HG02588 (cell line): ENCODE data around the gene OPCML.

Source experiments
- ATAC-seq: cut with Tn5 transposase; IDR thresholded peaks from one replicate; pipeline ENCODE4 v1.9.1; 2021; ENCODE audit warnings: mild to moderate bottlenecking, moderate library complexity; ENCODE audit not compliant: unreplicated experiment

Gene OPCML

GRCh38 chr11:132714859-132715440, 817.4 kb downstream of the OPCML start:
- no peak for ATAC-seq

- no peak for ATAC-seq
These were observed 819.8 kb downstream of the OPCML start for GRCh38 chr11:132712466-132712865.

GRCh38 chr11:132704781-132705375, 827.4 kb downstream of the OPCML start:
- no peak for ATAC-seq

DNA sequence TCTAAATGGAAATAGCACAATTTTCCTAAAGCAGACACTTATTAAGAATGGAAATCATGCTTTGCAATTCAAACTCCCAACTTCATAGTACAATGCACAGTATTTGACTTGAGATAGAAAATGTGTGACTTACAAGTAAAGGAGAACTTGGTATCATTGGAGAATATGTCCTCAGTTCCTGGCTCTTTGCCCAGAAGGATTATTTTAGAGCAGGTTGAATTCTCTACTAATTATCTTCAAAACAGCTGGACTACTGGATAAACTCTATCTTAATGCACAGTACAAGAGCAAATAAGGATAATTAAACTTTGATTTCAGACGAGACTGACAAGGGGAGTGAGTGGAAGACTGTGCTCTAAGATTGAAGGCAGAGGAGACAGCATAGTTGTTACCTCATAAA, 839.4 kb downstream of the OPCML start:
- no peak for ATAC-seq

DNA sequence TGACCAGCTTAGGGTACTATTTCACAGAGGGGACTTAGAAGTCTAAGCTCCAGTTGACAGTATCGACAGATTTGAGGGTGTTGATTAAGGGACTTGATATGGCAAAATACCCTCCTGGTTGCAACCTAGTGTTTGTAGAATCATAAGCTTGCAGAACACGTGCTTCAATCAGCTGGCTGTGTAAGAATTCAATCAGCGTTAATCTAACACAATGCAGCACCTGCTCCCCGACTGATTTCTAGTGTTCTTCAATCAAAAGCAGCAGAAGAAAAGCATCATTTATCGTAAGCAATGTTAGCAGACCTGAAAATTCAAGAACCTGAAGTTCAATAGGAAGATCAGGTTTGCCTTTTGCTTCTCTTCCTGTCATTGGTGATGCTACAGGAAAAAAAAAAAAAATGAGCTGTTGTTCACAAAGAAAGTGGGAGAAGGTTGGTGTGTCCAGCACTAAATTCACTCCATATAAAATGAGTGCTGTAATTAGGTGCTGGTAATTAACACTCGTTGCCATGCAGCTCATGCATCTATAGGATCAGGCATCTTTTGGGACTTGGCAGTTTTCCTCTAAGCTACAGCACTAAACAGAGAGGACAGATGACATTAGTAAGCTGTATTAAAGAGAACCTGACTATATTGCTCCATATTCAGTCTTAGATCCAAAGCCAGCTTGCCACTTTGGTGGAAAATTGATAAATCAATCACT, 840.3 kb downstream of the OPCML start:
- ATAC-seq = no peak

GRCh38 chr11:132686886-132687285, 845.4 kb downstream of the OPCML start:
- no peak for ATAC-seq

DNA sequence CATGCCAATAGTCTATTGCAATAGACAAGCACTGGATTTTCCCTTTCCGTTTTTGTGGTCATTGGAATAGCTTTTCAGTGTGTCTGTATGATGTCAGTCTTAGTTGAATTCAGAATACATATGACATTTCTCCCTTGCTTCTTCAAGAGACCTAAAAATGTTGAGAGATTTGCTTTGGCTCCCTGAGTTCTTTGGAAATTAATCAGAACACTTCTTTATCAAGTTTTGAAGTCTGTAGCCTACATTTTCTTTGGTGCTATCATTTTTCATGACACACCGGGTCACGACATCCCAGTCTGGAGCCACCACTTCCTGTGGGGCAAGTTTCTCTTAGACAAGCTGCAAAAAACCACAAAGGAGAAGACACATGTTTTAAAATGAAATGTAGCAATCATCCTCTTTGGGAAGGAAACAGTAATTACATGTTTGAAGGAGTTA, 847.1 kb downstream of the OPCML start:
- ATAC-seq = no peak

DNA sequence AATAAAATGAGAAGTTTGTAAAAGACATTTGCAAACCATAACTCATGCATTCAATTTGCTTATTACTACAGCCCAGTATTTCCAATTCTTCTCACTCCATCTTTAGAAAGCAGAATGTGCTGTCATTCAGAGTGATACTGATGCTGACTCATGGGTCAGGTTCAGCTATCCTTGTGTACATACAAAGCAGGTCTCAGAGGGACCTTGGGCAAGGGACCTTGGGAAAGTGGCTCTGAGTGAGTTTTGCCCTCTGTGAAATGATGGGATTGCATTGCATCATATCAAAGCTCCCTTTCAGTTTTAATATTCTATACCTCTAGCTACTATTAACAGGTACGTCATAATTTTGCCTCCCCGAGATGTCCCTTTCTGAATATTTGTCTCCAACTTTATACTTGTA, 848.7 kb downstream of the OPCML start:
- ATAC-seq = no peak

- no peak for ATAC-seq
These were observed 850.3 kb downstream of the OPCML start for GRCh38 chr11:132681971-132682370.

DNA sequence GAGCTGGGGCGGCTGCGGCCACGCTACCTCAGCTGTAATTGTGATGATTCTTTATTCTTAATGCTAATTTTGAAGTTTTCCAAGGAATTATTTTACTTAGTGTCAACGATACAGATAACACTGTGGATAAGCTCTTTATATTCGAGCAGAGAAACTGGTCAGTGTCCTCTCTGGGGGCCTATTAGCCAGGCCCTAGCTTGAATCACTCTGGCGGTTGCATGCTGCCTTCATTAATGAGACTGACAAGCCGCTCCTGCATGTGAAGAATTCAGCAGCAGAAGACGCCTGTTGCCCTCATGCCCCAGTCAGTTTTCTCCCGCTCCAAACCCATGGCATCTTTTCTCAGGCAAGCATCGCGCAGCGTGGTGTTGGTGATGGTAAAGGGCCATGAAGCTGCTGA, 851.7 kb downstream of the OPCML start:
- ATAC-seq = no peak

- ATAC-seq = no peak
These were observed 858.1 kb downstream of the OPCML start for GRCh38 chr11:132674151-132674550.

DNA sequence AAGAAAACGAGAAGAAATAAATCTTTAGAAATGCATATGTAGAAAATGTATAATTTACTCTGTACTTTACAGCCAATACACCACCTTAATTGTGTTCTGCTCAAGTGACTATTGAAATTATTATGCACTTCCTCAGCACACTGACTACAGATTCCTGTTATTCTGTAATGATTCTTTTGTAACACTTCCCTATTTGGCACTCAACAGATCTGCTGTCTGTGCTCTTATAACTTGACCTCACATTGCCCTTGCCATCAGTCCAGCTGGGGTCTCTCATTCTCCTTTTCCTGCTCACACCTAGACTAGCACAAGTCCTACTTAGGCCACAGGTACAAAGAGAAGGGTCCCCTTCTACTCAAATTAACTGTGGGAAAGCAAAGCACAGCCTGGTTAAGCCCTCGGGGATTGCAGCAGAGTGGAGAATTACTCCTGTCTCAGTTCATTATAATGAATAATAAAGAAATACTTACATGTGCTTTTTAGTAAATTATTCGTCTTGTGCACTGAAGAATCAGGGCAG, 860.4 kb downstream of the OPCML start:
- ATAC-seq = no peak

DNA sequence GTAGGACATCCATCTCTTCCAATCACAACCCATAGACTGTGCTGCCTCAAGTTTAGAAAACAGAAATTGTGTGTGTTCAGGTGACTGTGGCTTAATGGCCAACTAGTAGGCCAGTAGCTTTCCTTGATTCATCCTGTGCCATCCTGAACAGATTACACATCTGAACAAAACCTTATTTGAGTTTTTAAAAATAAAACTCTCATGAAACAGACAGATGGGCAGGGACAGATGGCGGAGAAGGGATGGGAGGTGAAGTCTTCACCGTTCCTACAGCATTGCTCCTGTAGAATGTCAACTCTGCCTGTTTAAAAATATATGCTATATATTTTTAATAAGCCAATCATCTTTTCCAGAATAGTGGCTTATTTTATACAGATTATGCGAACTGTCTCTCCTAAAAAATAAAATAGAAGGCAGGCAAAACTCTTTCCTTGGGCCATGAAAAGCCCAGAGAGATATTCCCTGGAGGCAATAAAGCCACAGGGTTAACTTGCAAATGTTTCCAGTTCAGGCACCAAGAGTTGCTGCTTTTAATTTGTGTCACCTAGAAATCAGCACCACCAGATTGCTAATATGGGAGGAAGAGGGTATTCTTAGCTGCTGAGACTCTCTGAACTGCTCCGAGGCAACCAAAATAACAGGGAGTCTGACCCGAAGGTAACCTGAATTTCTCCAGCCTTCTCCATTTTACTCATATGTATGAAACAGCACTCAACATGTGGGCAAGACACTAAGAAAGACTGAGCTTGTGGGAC, 861.2 kb downstream of the OPCML start:
- no peak for ATAC-seq

- no peak for ATAC-seq
These were observed 862.4 kb downstream of the OPCML start for GRCh38 chr11:132669949-132670348.

GRCh38 chr11:132665205-132665604, 867.1 kb downstream of the OPCML start:
- no peak for ATAC-seq

- no peak for ATAC-seq
These were observed 873.6 kb downstream of the OPCML start for GRCh38 chr11:132658696-132659095.

DNA sequence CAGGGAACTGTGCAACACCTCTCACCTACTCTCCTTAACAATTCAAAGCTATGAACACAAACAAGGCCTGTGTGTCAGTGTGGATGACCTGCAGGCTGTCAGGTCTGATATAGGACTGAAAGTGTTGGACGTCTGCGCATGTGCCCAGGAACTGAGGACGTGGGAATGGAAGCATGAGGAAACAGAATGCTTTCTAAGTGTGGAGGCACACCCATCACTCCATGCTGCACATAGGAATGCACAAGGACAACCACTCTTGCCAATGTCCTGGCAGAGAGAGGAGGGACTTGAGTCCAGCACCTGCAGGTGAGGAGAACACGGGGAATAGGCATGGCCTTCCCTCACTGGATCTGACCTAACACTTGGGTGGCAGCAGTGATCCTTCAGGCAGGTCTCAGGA, 874.3 kb downstream of the OPCML start:
- ATAC-seq = no peak

GRCh38 chr11:132655187-132655855, 877.0 kb downstream of the OPCML start:
- ATAC-seq = no peak

DNA sequence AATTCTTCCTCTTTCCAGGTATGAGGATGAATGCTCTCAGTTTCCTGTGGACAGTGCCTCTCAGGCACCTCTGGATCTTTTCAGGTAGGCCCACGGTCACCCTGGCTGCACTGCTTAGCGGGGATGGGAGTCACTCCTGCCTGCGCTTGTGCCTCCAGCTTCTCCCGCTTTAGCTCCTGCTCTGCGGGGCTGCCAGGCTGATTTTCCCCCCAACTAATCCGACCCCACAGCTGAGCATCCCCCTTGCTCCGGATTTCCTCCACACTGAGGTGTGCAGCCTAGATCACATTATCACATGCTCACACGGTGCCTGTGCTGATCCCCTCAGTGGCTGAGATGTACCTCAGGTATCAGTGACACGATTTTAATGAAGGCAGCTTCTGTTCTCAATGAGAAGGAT, 879.1 kb downstream of the OPCML start:
- no peak for ATAC-seq

DNA sequence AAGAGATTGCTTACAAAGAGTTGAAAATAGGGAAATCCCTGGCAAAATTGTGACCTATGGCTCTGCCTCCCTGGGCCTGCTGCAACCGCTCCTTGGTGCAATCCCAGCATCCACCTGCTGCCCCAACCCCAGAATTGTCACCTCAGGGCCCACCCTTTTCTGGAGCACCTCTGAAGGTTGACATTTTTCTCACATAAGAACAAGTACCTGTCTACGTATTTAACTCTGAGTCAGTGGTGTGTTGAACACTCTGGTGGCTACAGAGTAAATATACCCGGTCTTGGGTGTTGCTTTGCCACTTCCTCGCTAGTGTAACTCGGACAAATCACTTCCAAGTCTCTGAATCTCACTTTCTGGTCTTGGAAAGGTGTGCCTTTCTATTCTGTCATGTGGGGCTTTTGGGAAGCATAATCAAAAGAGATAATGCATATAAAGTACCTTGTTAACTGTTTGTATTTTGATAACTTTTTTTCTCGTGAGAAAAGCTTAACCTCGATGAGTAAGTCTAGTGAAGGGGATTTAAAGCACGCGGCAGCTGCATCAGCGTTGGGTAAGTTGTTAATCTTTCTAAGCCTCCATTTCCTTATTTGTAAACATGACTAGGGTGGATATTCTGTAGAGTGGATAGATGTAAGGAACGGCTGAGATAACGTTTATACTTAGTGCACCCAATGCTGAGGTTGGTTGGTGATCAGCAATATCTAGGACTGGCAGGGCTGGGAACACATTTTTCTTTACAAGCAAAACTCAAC, 881.2 kb downstream of the OPCML start:
- no peak for ATAC-seq
